Forelimb muscle (tissue), 1 donor: ENCODE results near the gene LDHA. TPM values are rescaled to one million over a fixed set of nuclear protein-coding genes. Genes with fewer than 3 reads are reported as not detected.

ENCODE experiments used
- DNase-seq: peaks from one replicate; pipeline ENCODE4 v3.0.0-alpha.2; 2013; ENCODE audit warnings: low read depth
- polyA plus RNA-seq: library from polyadenylated mRNA; unstranded; fragments of 120-200 nt; gene quantifications from one replicate; pipeline ENCODE4 v1.2.1, GENCODE V29; 2013; ENCODE audit not compliant: insufficient read length

Gene LDHA
- 639 TPM for polyA plus RNA-seq

DNA sequence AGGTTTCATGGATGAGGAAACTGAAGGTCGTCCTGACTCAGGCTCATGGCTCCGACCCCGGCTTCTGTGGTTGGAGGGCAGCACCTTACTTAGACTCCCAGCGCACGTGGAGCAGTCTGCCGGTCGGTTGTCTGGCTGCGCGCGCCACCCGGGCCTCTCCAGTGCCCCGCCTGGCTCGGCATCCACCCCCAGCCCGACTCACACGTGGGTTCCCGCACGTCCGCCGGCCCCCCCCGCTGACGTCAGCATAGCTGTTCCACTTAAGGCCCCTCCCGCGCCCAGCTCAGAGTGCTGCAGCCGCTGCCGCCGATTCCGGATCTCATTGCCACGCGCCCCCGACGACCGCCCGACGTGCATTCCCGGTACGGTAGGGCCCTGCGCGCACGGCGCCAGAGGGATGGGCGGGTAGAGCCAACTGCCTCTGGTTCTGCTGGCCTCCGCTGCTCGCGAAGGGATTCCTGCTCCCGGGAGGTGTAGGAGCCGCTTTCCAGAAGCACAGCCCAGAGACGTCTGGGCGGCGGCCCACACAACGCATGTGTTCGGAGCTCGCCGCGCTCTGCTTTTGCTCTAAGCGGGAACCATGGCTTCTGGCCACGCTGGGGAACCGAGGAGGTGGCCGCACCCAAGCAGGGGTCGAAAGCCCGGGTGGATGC is at the start of gene LDHA:
Gene LDHA (plus strand): TSS at position 289 of the 653 bp plus-strand sequence. CDS start 2,280 bp downstream, outside the sequence.
- peak; percentile 36 for DNase-seq

DNA sequence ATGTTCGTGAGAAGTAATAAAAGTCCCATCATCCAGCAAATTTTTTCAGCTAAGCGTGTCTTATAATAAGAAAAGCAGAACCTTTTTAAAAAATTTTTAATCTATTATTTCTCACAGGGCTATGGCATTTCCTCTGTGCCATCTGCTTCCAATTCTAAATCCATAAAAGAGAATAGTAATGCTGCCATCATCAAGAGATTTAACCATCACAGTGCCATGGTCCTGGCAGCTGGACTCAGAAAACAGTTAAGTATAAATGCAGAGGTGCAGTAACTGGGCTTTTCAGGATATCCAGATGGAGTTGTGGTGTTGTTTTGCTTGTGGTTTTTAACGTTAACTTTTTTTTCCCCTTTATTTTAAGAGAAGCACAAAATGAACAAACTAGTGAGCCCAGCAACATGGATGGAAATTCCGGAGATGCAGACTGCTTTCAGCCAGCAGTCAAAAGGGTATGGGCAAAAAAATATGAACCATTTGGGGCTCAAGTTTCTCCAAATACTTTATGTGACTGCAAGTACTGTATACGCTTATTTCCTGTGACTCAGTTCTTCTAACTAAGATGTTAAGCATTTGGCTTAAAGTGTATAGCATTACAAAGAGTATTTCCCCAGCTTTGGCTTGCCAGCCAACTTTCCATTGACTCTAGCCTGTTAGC is 46.8 kb upstream of the LDHA start:
- no peak for DNase-seq

DNA sequence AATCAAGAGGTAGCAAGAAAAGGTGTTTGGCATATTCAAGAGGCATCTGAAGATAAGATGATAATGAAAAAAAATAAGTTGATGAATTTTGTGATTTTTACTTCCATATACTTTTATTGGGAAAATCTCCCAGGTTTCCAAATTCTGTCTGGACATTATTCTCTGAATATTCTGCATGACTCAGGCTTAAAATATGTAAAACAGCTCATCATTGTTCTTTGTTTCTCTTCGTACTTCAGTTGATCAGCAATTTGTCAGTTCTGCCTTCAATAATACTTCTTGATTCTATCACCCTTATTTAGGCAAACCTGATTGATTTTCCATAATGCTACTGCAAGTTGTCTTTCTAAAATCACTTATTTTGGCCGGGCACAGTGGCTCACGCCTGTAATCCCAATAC is 41.8 kb upstream of the LDHA start:
- DNase-seq: no peak

DNA sequence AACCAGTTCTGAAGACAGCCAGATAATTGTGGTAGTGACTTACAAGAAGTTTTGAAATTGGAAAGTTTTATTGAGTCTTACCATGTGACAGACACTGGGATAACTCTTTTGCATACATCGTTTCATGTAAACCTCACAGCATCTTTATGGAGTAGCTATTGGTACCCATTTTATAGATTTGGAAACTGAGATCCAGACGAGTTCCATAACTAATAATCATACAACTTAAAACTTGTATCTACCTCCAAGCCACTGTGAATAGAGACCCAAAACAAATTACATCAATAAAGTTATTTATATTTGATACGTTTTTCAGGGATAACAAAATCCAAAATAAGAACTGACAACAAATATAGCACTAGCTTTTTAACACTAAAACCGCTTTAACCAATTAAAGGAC is 35.7 kb upstream of the LDHA start:
- DNase-seq: no peak

DNA sequence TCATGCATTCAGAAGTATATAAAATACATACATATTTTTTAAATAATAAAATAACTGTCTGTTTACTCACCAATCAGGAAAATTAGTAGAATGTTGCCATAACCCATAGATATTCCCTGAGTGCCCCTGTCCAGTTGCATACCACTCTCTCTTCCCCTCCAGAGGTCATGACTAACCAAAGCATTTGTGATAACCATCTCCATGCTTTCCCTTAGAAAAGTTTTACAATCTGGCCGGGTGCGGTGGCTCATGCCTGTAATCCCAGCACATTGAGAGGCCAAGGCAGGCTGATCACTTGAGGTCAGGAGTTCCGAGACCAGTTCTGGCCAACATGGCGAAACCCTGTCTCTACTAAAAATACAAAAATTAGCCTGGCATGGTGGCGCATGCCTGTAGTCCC is 33.2 kb upstream of the LDHA start:
- no peak for DNase-seq

DNA sequence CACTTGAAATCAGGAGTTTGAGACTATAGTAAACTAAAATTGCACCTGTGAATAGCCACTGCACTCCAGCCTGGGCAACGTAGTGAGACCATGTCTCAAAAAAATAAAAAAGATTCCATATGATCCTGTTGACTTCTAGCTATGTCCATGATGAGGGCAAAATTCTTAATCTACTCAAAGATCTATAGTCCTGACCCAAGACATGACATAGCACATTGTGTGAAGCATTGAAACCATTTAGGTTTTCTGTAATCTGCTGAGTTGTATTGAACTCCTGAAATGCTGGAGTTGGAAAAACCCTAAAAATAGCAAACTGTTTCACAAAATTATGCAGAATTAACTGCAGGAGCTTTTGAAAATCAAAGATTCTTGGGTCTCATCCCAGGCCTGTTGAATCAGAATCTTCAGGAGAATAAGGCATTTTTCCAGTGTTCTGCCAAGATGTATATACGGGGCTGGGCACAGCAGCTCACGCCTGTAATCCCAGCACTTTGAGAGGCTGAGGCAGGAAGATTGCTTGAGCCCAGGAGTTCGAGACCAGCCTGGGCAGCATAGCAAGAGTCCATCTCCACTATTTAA is 29.8 kb upstream of the LDHA start:
- DNase-seq: no peak

DNA sequence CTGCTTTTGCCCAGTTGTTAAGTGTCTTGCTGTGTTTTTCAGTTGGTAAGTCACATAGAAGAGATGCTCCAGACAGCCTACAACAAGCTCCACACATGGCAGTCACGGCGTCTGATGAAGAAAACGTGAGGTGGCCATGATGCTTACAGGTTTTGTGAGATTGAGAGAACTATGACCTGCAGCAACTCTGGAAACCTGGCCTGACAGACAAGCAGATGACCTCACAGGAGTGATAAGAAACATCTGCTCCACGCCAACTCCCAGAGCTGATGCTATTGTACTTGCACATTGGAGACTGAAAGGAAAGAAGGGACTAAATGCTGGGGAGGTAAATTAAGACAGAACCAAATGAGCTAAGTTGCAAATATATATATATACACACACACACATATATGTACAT is 28.6 kb upstream of the LDHA start:
- no peak for DNase-seq

DNA sequence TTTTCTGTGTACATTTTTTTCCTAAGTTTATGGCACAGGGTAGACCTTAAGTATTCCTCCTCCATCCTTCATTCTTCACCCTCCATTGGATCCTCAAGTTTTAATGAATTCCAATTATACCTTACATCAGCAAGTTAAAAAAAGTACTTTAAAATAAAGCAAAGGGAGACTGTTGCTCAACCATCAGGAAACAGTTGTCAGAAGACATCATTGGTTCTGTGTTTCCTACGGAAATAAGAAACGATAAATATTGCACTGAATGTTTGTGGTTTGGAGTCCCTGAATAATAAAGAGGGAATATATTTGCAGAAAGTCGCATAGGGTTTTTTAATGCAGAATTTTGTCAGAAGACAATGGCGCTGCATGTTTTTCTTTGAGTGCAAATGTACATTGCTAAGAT is 28.1 kb upstream of the LDHA start:
- DNase-seq: no peak

DNA sequence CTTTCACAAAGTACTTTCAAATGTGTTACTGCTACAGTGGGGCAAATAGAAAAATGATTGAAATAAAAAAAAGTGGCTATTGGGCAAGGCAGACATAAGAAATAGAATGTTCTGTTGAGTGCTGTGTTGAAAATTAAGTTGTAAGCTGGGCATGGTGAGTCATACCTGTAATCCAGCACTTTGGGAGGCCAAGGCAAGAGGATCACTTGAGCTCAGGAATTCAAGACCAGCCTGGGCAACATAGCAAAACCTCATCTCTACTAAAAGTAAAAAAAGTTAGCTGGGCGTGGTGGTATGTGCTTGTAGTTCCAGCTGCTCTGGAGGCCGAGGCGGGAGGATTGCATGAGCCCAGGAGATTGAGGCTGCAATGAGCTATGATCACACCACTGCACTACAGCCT is 26.9 kb upstream of the LDHA start:
- no peak for DNase-seq

DNA sequence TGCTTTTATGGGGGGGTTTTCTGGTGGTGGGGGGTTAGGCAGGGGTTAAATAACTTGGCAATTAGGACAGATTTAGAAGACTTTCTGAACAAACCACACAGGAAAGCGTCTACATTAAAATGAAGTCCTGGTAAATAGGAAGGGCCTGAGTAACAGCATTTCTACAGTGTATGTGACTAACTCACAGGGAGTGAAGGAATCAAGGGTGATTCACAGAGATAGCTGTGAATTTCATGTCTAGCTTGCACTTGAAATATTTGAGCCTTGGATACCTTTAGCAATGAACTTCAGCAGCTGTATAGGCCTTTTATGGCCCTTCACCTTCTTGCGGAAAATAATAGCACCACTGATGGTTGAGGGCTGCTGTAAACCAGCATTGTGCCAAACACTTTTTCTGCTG is 26.1 kb upstream of the LDHA start:
- DNase-seq: no peak

DNA sequence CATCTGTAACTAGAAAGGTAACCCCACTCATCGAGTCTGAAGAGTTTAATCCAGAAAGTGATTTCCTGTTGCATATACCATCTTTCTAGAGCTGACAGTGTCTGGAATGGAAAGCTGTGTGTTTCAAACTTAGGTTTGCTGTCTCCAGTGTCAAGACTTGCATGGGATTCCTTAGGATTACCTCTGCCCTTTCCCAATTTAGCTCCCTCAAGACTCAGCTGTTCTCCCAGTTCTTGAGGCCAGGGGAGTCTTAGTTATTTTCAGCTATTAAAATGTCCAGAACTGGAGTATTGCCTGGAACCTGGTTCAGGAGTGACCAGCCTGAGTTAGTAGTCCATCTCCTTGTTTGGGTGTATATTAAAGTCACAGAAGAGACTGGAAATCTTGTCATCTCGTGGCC is 25.0 kb upstream of the LDHA start:
- no peak for DNase-seq

DNA sequence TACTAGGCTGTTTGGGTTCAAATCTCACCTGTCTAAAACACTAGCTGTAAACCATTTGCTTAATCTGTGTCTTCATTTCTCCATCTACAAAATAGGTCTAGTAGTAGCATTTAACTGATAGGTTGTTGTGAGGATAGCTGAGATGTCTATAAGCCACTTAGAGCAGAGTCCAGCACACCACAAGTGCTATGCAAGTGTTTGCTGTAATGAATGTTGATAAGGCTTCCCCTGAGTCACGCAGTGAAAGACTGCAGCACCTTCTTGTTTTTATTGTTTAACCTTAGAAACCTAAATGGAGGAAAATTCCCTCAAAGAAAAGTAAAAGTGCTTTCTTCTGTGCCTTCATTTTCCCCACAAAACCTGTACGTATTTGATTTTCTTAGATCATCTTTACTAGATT is 23.1 kb upstream of the LDHA start:
- no peak for DNase-seq

DNA sequence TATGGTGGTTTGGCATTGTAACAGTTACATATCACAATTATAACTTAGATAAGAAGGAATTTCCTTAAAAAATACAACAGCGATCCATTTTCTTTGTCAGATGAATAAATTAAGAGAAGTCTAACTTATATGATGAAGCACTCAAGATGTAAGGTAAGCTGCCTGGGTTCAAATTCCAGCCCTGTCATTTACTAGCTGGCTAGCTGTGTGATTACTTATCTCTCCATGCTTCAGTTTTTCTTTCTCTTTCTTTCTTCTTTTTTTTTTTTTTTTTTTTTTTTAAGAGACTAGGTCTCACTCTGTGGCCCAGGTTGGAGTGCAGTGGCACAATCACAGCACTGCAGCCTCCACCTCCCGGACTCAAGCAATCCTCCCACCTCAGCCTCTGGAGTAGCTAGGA is 22.2 kb upstream of the LDHA start:
- no peak for DNase-seq

DNA sequence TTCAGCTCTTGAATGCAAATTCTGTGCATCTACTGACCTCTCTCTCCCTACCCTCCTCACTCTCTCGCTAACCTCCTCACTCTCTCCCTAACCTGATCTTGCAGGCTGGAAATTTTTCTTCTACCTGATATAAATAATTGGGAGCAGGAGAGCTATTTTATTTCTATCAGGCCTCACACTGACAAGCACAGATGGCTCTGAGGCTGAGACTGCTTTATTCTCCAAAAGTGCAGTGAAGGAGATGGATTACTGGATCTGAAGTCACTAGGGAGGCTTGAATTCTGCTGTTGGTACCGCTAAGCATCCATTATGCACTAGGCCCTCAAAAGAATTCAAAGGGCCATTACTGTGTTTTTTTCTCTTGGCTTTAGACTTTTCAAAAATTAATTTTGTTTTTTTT is 19.4 kb upstream of the LDHA start:
- DNase-seq: no peak

DNA sequence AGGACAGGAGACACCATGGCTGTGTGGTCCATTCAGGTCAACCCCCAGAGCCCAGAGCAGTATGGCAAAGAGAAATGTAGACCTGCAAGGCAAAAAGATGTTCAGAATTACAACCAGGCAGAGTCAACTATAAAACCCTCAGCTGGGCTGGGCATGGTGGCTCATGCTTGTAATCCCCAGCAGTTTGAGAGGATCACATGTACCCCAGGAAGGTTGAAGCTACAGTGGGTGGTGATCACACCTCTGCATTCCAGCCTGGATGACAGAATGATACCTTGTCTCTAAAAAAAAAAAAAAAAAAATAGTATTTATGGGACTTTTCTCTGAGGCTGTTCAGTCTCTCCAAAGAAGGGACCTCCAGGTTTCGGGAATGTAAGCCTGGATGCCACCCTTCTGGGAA is 18.4 kb upstream of the LDHA start:
- no peak for DNase-seq

DNA sequence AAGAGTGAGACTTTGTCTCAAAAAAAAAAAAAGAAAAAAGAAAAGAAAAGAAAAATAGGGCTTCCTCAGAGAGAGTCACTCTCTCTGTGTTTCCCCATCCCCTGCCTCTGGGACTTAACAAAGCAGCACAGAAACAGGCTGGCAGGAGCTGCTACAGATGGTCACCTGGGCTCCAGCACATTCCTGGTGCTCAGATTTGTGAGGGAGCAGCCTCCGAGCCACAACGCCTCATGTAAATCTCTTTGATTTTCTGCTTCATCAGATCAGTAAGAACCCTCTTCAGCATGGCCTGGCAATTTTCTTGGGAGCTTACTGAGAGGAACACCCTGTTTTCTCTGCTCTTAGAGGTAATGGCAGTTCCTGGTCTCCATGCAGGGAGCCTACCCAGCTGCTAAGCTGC is 15.2 kb upstream of the LDHA start:
- DNase-seq: no peak

DNA sequence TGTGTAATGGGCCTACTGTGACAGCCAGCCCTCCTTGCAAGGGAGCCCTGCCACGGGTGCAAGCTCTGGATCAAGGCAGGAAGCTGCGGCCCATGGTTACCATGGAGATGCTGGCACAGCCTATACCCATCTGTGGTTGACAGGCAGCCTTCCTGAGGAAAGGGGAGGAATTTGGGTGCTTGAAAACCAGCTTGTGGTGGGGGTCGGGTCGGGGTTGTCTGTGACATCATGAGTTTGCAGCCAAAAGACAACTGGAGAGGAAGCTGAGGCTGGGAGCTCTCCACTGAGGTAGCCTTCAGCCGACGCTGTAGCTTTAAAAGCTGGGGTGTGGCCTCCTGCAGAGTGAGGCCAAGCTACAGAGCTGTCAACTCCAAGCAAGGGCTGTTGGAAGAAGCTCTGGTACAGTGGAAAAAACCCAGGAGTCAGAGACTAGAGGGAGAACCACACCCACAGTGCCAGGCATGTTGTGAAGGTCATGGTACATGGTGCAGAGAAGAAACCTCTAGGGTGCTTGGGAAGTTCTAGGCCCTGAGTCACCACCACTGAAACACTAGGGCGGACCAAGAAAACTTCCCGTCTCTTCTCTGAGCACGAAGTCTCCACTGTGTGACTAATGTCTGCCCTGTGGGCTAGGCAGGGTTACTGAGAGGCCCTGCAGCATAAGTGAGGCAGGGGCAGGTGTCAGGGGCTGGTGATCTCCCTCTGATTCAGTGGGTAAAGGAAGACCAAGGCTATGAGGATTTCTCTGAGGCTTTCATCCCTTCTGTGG is 10.8 kb upstream of the LDHA start:
- no peak for DNase-seq

DNA sequence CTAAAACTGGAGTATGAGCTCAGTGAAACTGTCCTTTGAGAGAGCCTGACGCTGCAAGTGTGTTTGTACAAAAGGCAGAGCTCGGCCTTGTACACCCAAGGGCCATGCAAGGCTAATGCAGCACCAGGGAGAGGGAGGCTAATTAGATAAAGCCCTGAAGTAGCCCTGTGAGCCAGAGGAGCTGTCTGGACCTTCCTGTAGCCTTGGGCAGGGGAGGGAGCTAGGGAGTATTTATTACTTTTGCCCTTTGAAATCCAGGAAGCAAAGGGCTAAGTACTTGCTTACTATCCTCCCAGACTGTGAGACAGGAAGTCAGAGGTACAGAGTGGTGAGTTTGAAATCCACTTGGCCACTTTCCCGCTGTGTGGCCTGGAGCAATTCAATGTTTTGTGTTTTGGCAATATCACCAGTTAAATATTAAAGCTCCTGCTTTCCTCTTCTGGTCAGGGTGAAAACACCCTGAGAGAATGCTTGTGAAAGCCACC is 10.2 kb upstream of the LDHA start:
- DNase-seq: no peak

DNA sequence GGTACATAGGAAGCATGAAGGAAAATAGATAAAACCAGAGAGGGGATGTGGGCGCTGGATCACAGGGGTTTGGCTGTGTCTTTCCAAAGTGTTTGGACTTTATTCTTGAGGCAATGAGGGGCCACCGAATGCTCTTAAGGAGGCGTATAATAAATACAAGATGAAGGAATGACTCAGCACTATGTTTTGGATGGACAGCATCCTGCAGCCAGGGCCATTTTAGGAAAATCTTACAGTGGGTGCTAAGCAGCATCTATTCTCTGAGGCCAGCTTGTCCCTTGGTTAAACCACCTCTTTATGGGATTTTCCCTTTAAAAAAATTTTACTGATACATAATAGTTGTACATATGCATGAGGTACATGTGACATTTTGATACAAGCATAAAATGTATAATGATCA is 4.3 kb upstream of the LDHA start:
- DNase-seq: no peak

DNA sequence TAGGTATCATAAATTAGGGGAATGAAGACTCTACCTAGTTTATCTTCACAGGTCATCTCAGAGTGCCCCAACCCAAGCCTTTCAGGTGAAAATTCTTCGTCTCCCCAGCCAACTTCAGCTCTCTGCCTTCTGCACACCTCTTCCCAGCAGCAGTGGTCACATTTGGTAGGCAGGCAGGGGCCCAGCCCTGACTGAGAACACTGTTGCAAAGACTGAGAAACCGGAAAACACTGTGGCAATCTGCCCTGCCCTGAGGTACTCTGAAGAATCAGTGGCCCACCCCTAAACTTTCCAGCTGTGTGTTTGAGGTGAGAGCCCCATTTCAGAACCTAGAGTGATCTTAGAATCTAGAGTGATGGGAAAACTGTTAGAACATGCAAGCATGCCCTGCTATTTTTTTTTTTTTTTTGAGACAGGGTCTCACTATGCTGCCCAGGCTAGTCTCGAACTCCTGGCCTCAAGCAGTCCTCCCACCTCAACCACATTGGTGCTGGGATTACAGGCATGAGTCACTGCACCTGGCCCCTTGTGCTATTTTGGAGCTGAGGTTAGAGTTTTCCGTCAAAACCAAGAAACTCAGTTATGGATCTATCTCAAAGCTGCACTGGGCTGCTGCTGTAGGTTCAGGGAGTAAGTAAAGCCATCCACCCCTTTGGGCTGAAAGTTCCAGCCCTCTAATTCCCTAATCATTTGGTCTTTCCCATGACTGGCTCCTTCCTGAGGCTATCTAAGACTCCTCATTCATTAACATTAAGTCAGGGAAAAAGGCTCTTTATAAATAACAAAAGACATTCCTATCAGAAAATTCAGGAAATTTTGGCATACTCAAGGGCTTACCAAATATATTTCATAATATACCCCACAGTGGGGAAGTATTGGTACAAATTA is 1.7 kb upstream of the LDHA start:
- DNase-seq: no peak

DNA sequence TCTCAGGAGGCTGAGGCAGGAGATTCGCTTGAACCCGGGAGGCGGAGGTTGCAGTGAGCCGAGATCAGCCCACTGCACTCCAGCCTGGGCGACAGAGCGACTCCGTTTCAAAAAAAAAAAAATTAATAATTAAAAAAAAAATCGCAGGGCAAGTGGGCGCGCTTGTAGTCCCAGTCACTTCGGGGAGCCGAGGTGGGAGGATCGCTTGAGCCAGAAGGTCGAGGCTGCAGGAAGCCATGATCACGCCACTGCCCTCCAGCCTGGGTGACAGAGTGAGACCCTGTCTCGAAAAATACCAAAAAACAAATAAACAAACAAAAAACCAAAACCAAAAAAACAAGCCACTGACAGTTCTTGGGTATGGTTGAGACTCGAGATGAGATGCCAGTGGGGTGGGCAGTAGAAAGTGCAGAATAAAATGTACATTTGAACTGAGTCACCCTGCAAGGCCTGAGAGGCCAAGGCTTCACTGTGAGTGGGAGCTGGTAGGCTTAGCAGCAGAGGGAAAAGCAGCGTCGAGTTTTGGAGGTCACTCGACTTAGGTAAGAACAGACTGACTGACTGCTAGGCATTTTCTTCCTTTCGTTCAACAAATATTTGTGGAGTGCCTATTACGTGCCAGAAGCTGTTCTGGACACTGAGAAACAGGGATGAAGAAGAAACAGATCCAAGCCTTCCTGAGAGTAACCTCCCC is 635 bp upstream of the LDHA start:
- no peak for DNase-seq
